ENCODE results near the gene ARMC5.
A peak's percentile ranks its signal among the peaks of the same experiment; 100 is the strongest.

Gene ARMC5

DNA sequence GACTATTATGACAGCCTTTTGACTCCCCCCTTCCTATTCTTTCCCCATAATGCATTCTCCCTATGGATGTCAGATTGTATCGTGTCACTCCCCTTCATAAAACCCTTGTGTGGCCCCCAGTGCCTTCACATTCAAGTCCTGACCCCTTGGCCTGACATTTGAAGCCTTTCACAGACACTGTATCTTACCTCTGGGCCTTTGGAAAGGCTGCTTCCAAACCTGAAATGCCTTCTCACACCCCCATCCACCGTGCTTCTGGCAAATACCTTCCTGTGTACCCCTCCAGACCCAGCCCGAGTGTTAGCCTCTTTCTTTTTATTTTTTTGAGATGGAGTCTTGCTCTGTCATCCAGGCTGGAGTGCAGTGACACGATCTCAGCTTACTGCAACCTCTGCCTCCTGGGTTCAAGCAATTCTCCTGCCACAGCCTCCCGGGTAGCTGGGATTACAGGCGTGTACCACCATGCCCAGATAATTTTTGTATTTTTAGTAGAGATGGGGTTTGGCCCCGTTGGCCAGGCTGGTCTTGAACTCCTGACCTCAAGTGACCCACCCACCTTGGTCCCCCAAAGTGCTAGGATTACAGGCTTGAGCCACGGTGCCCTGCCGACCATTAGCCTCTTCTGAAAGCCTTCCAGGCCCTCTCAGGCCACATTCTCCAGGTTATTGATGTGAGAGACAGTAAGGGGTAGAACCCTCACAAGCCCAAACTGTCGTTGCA, 2.1 kb downstream of the ARMC5 start:
- no peak for DNase-seq (ENCODE audit: low read depth in 2 of 3, low spot score in 2 of 3)

DNA sequence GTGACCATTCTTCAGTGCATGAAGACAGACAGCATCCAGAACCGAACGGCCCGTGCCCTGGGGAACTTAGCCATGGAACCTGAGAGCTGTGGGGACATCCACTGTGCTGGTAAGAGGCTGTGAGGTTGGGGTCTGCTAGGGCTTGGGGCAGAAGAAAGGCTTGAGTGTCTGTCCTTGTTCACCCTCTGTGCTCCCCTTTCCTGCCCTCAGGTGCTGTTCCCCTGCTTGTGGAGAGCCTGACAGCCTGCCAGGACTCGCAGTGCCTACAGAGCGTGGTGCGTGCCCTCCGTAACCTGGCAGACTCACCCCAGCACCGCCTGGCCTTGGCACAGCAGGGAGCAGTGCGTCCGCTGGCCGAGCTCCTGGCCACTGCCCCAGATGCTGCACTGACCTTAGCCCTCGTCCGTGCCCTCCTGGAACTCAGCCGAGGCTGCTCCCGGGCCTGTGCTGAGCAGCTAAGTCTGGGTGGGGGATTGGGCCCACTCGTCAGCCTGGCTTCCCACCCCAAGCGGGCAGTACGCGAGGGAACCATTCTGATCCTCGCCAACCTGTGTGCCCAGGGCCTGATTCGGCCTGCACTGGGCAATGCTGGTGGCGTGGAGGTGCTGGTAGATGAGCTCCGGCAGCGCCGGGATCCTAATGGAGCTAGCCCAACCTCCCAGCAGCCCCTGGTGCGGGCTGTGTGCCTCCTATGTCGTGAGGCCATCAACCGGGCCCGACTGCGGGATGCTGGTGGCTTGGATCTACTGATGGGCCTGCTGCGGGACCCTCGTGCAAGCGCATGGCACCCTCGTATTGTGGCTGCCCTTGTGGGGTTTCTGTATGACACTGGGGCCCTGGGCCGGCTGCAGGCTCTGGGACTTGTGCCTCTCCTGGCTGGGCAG, 2.9 kb downstream of the ARMC5 start:
- DNase-seq (ENCODE audit: low read depth in 2 of 3, low spot score in 2 of 3) = no peak

DNA sequence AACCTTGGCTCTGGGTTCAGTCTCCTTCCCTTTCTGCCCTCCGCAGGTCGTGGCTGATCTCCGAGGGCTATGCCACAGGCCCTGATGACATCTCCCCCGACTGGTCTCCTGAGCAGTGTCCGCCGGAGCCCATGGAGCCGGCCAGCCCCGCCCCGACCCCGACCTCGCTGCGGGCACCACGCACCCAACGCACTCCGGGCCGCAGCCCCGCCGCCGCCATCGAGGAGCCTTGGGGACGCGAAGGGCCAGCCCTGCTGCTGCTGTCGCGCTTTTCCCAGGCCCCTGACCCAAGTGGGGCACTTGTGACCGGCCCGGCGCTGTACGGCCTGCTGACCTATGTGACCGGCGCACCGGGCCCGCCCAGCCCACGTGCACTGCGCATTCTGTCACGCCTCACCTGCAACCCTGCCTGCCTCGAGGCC, 5.1 kb downstream of the ARMC5 start:
- no peak for DNase-seq (ENCODE audit: low read depth in 2 of 3, low spot score in 2 of 3)

DNA sequence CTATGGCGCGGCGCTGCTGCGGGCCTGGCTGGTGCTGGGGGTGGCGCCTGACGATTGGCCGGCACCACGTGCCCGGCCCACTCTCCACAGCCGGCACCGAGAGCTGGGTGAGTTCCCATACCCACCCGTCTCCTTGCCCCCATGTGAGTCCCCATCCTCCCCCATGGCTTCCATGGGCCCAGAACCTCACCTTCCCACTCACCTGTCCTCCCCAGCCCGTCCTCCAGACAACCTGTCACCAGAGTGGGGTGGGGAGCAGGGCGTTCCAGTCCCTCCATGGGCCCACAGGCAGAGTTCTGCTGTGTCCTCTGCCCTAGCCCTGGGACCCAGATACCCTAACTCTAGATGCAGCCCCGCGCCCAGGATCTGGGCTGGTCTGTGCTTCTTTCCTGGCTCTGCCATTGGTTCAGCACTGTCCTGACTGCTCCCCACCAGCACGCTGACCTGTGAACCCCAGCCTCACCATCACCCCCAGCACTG, 5.5 kb downstream of the ARMC5 start:
- DNase-seq (ENCODE audit: low read depth in 2 of 3, low spot score in 2 of 3) = no peak

DNA sequence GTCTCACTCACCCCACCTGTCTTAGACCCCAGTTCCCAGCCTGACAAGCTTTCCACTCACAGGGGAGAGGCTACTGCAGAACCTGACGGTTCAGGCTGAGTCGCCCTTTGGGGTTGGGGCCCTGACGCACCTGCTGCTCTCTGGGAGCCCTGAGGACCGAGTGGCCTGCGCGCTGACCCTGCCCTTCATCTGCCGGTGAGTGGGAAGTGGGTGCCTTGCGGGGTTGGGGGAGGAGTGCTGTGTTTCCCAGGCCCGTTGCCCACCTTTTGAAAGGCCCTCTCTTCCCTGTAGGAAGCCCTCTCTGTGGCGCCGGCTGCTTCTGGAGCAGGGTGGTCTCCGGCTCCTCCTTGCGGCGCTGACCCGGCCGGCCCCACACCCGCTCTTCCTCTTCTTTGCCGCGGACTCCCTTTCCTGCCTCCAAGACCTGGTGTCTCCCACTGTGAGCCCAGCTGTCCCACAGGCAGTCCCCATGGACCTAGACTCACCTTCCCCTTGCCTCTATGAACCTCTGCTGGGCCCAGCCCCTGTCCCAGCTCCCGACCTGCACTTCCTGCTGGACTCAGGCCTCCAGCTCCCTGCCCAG, 6.6 kb downstream of the ARMC5 start:
- DNase-seq (ENCODE audit: low read depth in 2 of 3, low spot score in 2 of 3) = no peak

DNA sequence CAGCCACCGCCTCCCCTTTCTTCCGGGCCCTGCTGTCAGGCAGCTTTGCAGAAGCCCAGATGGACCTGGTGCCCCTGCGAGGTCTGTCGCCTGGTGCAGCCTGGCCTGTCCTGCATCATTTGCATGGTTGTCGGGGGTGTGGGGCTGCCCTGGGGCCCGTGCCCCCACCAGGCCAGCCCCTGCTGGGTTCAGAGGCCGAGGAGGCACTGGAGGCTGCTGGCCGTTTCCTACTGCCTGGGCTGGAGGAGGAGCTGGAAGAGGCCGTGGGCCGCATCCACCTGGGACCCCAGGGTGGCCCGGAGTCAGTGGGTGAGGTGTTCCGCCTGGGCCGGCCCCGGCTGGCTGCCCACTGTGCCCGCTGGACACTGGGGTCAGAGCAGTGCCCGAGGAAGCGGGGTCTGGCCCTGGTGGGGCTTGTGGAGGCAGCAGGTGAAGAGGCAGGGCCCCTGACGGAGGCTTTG, 7.1 kb downstream of the ARMC5 start:
- DNase-seq (ENCODE audit: low read depth in 2 of 3, low spot score in 2 of 3) = no peak

DNA sequence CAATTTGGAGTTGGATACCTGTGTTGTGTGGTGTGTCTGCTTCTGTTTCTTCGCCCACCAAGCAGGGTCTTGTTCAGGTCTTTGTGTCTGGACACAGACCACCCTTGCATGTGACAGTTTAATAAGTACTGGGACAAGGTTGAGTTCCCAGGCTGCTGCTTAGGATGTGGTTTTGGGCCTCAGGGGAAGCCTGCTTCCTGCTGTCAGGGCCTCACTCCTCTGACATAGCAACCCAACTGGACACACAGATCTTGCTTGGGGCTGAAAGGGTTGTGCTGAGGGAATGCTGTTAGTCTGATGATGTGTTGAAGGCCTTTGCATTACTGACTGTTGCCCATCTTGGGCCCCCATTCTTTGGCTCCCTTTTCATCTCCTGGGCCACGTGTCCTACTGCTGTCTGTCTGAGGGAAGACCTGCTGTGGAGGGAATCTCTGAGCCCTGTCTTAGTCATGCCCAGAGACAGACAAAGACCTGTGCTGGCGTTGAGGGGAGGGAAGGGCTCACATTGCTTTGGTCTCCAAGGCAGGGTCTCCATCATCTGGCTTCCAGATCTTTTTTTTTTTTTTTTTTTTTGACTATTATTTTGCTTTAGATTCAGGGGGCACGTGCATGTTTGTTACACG, 8.0 kb downstream of the ARMC5 start:
- DNase-seq (ENCODE audit: low read depth in 2 of 3, low spot score in 2 of 3) = no peak

DNA sequence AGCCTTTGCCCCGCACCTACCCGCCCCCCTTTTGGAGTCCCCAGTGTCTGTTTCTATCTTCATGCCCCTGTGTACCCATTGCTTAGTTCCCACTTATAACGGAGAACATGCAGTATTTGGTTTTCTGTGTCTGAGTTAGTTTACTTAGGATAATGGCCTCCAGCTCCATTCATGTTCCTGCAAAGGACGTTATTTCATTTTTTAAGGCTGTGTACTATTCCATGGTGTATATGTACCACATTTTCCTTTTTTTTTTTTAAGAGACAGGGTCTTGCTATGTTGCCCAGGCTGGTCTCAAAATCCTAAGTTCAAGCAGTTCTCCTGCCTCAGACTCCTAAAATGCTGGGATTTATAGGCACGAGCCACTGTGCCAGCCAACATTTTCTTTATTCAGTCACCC, 8.6 kb downstream of the ARMC5 start:
- DNase-seq (ENCODE audit: low read depth in 2 of 3, low spot score in 2 of 3) = no peak

DNA sequence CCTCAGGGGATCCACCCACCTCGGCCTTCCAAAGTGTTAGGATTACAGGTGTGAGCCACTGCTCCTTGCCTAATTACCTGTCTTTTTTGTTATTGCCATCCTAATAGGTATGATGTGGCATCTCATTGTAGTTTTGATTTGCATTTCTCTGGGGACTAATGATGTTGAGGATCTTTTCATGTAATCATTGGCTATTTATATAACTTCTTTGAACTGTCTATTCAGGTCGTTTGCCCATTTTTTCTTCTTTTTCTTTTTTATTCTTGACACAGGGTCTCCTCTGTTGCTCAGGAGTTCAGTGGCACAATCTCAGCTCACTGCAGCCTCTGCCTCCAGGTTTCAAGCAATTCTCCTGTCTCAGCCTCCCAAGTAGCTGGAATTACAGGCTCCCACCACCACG, 11.3 kb downstream of the ARMC5 start:
- no peak for DNase-seq (ENCODE audit: low read depth in 2 of 3, low spot score in 2 of 3)

DNA sequence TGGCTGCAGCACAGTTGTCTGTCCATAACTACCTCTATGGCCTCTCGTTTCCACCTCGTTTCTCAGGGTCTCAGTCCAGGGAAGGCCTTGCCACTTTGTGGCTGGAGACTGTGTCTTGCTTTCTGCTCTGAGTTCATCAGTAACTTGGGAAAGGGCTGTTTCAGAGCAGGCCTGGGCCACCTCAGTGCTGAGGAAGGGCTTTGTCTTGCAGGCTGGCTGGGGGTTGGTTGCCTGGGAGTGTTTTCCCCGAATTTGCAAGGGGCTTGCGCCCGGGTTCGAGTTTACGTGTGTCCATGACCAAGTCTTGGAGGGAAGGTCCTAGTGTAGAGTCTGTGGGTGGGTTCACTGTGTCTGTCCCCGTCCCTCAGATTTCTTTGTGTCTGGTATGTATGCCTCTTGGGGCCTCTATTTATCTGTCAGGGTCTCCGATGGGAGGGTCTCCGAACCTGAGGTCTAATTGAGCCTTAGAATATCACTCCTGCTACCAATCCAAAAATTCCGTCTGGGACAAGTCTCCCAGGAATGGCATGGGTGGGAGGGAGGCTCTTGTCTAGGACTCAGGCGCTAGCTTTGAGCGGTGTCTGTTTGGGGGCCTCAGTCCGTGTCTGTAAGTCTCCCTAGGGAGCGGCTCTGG, 12.1 kb downstream of the ARMC5 start:
- DNase-seq (ENCODE audit: low read depth in 2 of 3, low spot score in 2 of 3) = no peak

DNA sequence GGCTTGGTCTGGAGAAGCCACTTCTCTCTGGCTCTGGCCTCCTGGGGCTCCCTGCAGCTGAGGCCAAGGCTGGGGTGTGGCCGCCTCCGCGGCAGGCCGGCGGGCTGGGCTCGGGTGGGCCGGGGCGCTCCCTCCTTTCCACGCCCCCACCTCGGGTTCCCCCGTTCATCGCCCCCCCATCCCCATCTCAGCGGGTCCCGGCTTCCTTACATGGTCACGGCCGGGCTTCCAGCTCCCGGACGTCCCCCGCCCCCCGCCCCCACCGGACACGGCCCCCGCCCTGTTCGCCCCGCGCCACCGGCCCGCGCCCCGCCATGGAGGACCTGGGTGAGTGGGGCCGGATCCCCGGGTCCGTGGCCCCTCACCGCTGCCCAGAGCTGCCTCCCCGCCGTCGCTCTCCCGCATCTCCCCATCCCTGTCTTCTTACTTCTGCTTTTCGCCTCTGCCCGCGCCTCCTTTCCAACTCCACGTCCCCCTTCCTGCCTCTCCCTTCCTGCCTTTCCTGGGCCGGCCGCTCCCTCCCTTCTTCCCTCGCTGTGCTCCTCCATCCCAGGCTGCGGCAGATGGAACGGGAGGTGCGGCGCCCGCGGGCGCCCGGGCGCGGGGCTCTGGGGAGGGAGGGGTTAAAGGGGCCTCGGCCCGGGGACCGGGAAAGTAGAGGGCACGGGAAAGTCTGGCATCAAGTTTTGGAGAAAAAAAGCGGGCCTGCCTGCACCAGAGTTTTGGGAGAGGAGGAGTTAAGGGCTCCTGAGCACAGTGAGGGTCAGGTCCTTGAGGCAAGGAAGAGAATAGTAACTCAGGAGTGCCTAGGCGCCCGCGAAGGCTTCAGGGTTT, 12.8 kb downstream of the ARMC5 start, which contains the start of gene TGFB1I1:
Gene TGFB1I1, plus strand, starts transcription at position 278 of the 834 bp plus-strand sequence. Its CDS starts 37 bp downstream, at position 315.
- DNase-seq (ENCODE audit: low read depth in 2 of 3, low spot score in 2 of 3) = no peak

DNA sequence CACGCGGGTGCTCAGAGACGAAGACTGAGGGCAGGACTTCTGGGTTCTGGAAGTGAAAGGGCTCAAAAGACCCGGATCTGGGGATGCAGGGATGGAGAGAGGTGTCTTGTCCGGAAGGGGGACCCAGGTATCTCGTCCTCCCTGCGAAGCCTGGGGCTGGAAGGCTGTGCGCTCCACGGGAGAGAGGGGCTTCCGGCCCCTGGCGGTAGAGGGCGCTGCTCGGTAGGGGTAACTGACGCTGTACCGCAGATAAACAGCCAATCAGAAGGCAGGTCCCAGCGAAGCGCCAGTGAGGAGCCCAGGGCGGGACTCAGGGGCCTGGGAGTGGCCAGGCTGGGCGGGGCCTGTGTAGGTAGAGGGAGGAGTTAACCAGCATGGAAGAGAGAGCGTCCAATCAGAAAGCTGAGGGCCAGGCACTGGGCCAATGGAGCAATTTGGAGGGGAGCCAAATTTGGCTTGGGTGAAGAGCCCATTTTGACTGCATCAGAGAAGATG, 13.5 kb downstream of the ARMC5 start:
- no peak for DNase-seq (ENCODE audit: low read depth in 2 of 3, low spot score in 2 of 3)

DNA sequence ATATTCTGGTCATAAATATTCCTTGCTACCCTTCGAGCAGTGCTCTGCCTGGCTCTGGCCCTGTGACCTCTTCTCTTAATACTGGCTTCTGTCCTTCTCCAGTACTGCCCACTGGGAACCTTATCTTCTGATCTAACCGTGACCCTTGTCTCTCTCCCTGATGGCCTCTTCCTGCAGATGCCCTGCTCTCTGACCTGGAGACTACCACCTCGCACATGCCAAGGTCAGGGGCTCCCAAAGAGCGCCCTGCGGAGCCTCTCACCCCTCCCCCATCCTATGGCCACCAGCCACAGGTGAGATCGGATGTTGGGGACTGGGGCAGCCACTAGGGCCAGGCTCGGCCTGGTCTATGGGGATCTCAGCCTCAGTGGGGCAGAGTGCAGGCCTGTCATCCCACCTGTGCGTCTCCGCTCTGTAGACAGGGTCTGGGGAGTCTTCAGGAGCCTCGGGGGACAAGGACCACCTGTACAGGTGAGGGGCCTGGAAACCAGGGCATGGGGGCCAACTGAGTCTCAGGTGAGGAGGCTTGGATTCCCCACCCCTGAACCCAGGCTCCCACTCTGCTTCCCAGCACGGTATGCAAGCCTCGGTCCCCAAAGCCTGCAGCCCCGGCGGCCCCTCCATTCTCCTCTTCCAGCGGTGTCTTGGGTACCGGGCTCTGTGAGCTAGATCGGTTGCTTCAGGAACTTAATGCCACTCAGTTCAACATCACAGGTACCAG, 14.1 kb downstream of the ARMC5 start:
- no peak for DNase-seq (ENCODE audit: low read depth in 2 of 3, low spot score in 2 of 3)

DNA sequence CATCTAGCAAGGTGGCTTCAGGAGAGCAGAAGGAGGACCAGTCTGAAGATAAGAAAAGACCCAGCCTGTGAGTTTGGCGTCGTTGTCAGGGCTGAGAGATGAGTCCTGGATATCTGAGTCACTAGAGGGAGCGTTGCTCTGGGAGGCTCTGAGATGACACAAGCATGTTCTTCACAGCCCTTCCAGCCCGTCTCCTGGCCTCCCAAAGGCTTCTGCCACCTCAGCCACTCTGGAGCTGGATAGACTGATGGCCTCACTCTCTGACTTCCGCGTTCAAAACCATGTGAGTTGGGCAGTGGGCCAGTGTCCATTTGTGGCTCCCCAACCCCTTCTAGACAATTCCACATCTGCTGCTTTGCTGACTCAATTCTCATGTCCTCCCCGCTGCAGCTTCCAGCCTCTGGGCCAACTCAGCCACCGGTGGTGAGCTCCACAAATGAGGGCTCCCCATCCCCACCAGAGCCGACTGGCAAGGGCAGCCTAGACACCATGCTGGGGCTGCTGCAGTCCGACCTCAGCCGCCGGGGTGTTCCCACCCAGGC, 14.9 kb downstream of the ARMC5 start:
- no peak for DNase-seq (ENCODE audit: low read depth in 2 of 3, low spot score in 2 of 3)

DNA sequence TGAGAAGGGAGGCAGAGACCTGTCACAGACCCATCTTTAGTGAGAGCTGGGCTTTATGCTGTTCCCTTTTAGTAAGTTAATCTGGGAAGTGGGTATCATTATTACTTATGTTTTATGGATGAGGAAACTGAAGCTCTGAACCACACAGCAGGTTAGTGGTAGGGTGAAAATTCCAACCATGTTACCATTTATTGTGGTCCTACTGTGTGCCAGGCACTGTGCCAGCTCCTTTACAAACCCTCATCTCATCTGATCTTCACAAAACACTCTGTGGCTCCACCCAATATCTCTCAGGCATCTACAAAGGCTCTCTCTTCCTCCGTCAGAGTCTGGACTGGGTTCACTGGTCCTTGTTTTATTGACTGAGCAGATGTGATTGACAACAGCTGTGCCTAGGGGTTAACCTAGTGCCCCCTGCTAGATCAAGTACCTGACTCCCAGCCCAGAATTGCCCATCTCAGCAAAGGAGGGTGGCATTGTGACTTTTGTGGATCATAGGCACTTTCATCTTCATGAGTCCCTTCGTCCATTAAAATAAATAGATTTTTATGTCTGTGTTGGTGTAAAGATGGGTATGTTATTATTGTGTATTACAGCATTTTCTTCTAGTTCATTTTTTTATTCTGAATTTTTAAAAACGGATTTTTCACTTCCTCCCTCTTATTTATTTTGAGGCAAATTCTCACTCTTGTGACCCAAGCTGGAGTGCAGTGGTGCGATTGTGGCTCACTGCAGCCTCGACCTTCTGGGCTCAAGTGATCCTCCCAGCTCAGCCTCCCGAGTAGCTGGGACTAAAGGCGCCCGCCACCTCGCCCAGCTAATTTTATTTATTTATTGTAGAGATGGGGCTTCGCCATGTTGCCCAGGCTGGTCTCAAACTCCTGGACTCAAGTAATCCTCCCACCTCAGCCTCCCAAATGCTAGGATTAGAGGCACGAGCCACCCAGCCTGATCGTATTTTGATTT, 15.8 kb downstream of the ARMC5 start:
- no peak for DNase-seq (ENCODE audit: low read depth in 2 of 3, low spot score in 2 of 3)

DNA sequence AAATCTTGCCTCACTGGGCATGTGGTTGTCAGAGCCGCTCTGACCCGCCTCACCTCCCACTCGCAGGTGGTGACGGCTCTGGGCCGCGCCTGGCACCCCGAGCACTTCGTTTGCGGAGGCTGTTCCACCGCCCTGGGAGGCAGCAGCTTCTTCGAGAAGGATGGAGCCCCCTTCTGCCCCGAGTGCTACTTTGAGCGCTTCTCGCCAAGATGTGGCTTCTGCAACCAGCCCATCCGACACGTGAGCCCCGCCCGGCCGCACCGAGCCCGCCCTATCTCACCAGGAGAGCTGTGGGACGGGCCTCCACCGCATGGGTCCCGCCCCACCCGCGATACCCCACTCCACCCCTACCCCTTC, 16.6 kb downstream of the ARMC5 start:
- DNase-seq (ENCODE audit: low read depth in 2 of 3, low spot score in 2 of 3) = no peak

DNA sequence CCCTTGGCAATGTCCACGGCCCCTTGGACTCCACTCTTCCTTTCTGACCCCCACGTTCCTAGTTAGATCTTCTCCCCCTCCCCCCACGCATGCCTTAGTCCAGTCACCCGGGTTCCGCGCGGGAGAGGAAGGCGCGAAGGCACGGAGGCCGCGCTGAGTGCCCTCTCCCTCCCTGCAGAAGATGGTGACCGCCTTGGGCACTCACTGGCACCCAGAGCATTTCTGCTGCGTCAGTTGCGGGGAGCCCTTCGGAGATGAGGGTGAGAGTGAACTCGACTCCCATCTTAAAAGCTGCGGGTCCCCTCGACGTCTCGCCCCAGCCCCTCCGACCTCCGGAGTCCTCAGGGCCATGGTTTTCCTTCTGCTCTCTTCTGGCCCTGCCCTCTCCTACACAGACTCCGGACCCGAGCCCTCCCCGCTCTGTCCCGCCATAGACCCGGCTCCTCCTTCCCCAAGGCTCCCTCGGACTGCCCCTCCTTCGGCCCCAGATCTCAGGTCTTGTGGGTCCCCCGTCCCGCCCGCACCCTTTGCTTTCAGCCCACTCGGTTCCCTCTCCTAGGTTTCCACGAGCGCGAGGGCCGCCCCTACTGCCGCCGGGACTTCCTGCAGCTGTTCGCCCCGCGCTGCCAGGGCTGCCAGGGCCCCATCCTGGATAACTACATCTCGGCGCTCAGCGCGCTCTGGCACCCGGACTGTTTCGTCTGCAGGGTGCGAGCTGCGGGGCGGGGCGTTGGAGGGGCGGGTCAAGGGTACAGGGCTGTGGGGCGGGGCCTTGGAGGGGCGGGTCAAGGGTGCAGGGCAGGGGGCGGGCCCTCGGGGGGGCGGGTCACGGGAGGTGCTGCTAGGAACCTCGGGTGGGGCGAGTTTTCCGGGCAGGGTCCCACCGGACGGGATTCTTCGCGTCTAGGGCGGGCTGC, 17.3 kb downstream of the ARMC5 start:
- DNase-seq (ENCODE audit: low read depth in 2 of 3, low spot score in 2 of 3) = peak; percentile 46 to 77 (median 76)

Data from activated CD8-positive, alpha-beta memory T cell treated with anti-CD3 and anti-CD28 coated beads for 48 hours (primary cell).